H1 (cell line): ENCODE measurements around the gene VPS35. TPM values are rescaled to one million over a fixed set of nuclear protein-coding genes. Genes with fewer than 3 reads are reported as not detected.

Experiments used
- CHD1 ChIP-seq: IDR thresholded peaks from 2 replicates; pipeline ENCODE4 v1.6.1; 2012; ENCODE audit warnings: low read depth, low read length, improper control_type of control experiment
- EGR1 ChIP-seq: IDR thresholded peaks from 2 replicates; pipeline ENCODE4 v1.6.1; 2011; ENCODE audit warnings: low read depth, low read length, borderline replicate concordance
- RAD21 ChIP-seq, 2 experiments: IDR thresholded peaks in 1 of 2; conservative IDR thresholded peaks in 1 of 2; 2 replicates each; pipeline ENCODE4 v1.6.1; 2011; ENCODE audit warnings: low read depth in 2 of 2, low read length in 2 of 2, improper control_type of control experiment in 1 of 2, inconsistent platforms in 1 of 2, mild to moderate bottlenecking in 1 of 2, moderate library complexity in 1 of 2
- SIX5 ChIP-seq: IDR thresholded peaks from 2 replicates; pipeline ENCODE4 v1.6.1; 2011; ENCODE audit warnings: mild to moderate bottlenecking, low read depth, low read length
- SUZ12 ChIP-seq: fragments of 200-600 bp; sonication (generic); IDR thresholded peaks from 2 replicates; pipeline ENCODE4 v1.6.1; 2012; ENCODE audit warnings: mild to moderate bottlenecking, inconsistent platforms, low read length, moderate library complexity, mixed read lengths
- TBP ChIP-seq: IDR thresholded peaks from 2 replicates; pipeline ENCODE4 v1.6.1; 2011; ENCODE audit warnings: low read depth, low read length, improper control_type of control experiment
- polyA plus RNA-seq, 7 experiments: library from polyadenylated mRNA; depleted of rRNA in 3 of 7; stranded (reverse) in 5 of 7; unstranded in 2 of 7; fragments of >200 nt in 5 of 7; fragments of 200-250 nt in 2 of 7; gene quantifications; 1 replicate in 5 of 7; 2 replicates in 1 of 7; 4 replicates in 1 of 7; pipeline versions ENCODE4 v1.2.1 to v1.2.3, GENCODE V29; 2011 to 2013; ENCODE audit warnings: missing spikeins in 2 of 7, mixed read lengths in 2 of 7
- total RNA-seq: library from RNA; stranded (reverse); fragmentation: NEBNext Ultra II Directional; extraction: Animal tissue kit (Norgen Biotek cat#: 25700); gene quantifications from 2 replicates; pipeline ENCODE4 v1.2.1, GENCODE V29; 2021
- TF ChIP-seq, protein P1 (sequence below), 3 experiments: IDR thresholded peaks; 1 replicate in 2 of 3; 2 replicates in 1 of 3; pipeline versions ENCODE4 v1.5.1 to v1.6.1; 2011; ENCODE audit warnings: low read length in 3 of 3, mild to moderate bottlenecking in 3 of 3, inconsistent platforms in 2 of 3, low read depth in 1 of 3, moderate library complexity in 1 of 3; ENCODE audit not compliant: insufficient read depth in 1 of 3; ENCODE audit errors: control extremely low read depth in 1 of 3

VPS35 gene
- total and polyA plus RNA-seq, 2 of the 8 experiments (the other 6 are each of a cell fraction or from before 2014, with no cell fraction given), result 10.3 to 66.9 TPM

DNA sequence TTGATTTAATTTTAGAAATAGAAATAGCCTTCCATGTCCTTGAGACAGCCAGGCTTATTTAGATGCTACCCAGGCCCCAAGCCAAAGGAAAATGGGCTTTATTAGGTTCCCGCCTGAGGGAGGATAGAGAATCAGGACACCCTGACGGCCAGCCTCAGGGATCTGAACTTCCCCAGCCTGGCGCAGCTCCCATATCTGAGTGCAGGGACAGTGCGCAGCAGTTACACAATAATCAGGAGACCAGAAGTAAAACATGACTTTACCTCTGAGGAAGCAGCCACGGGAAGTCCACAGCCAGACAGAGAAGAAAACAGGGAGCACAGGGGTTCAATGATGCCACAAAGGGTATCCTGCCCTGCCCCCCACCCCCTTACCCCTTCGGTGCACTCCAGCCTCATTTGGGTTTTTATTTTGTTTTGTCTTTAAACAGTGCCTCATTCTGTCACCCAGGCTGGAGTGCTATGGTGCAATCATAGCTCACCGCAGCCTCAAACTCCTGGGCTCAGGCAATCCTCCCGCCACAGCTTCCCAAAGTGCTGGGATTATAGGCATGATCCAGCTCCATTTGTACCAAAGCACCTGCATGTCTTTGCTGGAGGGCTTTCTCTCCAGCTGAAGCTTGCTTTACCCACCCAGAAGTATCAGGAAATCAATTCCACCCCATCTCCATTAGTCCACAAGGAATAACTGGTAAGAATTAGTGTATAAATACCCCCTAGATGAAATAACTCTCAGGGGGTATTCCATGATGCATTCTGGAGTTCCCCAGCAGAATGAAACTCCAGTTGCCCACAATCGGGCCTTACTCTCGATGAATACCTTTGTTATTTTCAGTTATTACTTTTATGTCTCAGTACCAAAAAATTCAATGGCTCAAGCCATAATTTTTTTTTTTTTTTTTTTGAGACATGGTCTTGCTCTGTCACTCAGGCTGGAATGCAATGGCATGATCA lies 22.4 kb upstream of the VPS35 start (continued):
- TF ChIP-seq, protein P1, sequence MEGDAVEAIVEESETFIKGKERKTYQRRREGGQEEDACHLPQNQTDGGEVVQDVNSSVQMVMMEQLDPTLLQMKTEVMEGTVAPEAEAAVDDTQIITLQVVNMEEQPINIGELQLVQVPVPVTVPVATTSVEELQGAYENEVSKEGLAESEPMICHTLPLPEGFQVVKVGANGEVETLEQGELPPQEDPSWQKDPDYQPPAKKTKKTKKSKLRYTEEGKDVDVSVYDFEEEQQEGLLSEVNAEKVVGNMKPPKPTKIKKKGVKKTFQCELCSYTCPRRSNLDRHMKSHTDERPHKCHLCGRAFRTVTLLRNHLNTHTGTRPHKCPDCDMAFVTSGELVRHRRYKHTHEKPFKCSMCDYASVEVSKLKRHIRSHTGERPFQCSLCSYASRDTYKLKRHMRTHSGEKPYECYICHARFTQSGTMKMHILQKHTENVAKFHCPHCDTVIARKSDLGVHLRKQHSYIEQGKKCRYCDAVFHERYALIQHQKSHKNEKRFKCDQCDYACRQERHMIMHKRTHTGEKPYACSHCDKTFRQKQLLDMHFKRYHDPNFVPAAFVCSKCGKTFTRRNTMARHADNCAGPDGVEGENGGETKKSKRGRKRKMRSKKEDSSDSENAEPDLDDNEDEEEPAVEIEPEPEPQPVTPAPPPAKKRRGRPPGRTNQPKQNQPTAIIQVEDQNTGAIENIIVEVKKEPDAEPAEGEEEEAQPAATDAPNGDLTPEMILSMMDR (IDR thresholded peaks at IDR 0.05; ENCODE audit: control extremely low read depth in 1 of 3, insufficient read depth in 1 of 3, low read depth in 1 of 3, low read length in 3 of 3), result no peak
- TF ChIP-seq CHD1, result no peak
- TF ChIP-seq RAD21 (IDR thresholded peaks at IDR 0.05 in 1 of 2, conservative IDR thresholded peaks at IDR 0.05 in 1 of 2; ENCODE audit: low read depth in 2 of 2, low read length in 2 of 2), result no peak
- no peak for TF ChIP-seq TBP
- no peak for TF ChIP-seq SUZ12
- TF ChIP-seq SIX5, result no peak
- TF ChIP-seq EGR1, result no peak
- TF ChIP-seq, all 59 proteins: peak for 0
